Fibroblast of lung (primary cell): Measurements from ENCODE around the gene TIMM17B. TPM values are rescaled to one million over a fixed set of nuclear protein-coding genes. Genes with fewer than 3 reads are reported as not detected.

Experiments used
- DNase-seq, 2 donors: peaks; one replicate each; pipeline versions ENCODE4 v3.0.0 to v3.0.0-alpha.2; 2010; ENCODE audit warnings: low read depth in 2 of 2
- H2AFZ ChIP-seq: 2 replicates; pipeline ENCODE4 v1.5.1; 2012; ENCODE audit warnings: low read length, control low read depth, inconsistent platforms
- H3K27ac ChIP-seq: 2 replicates; pipeline ENCODE4 v1.5.1; 2011; ENCODE audit warnings: low read length, control low read depth; ENCODE audit not compliant: insufficient read depth
- H3K27me3 ChIP-seq: 2 replicates; pipeline ENCODE4 v1.5.1; 2011; ENCODE audit warnings: mild to moderate bottlenecking, low read length; ENCODE audit not compliant: control insufficient read depth, insufficient read depth
- H3K36me3 ChIP-seq: 2 replicates; pipeline ENCODE4 v1.5.1; 2011; ENCODE audit warnings: low read length; ENCODE audit not compliant: control insufficient read depth, insufficient read depth
- H3K4me1 ChIP-seq: 2 replicates; pipeline ENCODE4 v1.5.1; 2011; ENCODE audit warnings: low read length; ENCODE audit not compliant: control insufficient read depth, insufficient read depth; ENCODE audit errors: extremely low read depth
- H3K4me2 ChIP-seq: 2 replicates; pipeline ENCODE4 v1.5.1; 2011; ENCODE audit warnings: low read length, control low read depth; ENCODE audit not compliant: insufficient read depth; ENCODE audit errors: extremely low read depth
- H3K4me3 ChIP-seq, 4 experiments: fragments of 200-600 bp in 1 of 4; sonication (generic) in 1 of 4; replicated peaks in 1 of 4; 2 replicates each; pipeline ENCODE4 v1.5.1; 2011 to 2016; ENCODE audit warnings: low read length in 4 of 4, low read depth in 3 of 4, mild to moderate bottlenecking in 3 of 4, control low read depth in 2 of 4, inconsistent platforms in 1 of 4, mixed read lengths in 1 of 4; ENCODE audit not compliant: insufficient read depth in 1 of 4; ENCODE audit errors: control extremely low read depth in 1 of 4
- H3K79me2 ChIP-seq: 2 replicates; pipeline ENCODE4 v1.5.1; 2012; ENCODE audit warnings: mild to moderate bottlenecking, low read length, inconsistent platforms; ENCODE audit not compliant: control insufficient read depth, insufficient read depth
- H3K9ac ChIP-seq: 2 replicates; pipeline ENCODE4 v1.5.1; 2011; ENCODE audit warnings: mild to moderate bottlenecking, low read length, control low read depth; ENCODE audit not compliant: insufficient read depth
- H3K9me3 ChIP-seq: 2 replicates; pipeline ENCODE4 v1.5.1; 2012; ENCODE audit warnings: low read depth, low read length; ENCODE audit not compliant: control insufficient read depth, insufficient read depth
- H4K20me1 ChIP-seq: 2 replicates; pipeline ENCODE4 v1.5.1; 2011; ENCODE audit warnings: low read length; ENCODE audit not compliant: control insufficient read depth, insufficient read depth; ENCODE audit errors: extremely low read depth
- EZH2 ChIP-seq: IDR thresholded peaks from 2 replicates; pipeline ENCODE4 v1.5.1; 2012; ENCODE audit warnings: low read length, control low read depth, mild to moderate bottlenecking; ENCODE audit errors: missing control alignments
- polyA plus RNA-seq, 2 donors: library from polyadenylated mRNA; depleted of rRNA in 1 of 2; stranded (reverse) in 1 of 2; unstranded in 1 of 2; fragments of >200 nt; gene quantifications; 2 replicates each; pipeline ENCODE4 v1.2.1, GENCODE V29; 2011 to 2012; ENCODE audit warnings: missing spikeins in 1 of 2
- total RNA-seq: library from RNA; depleted of rRNA; stranded (reverse); fragments of >200 nt; gene quantifications from 2 replicates; pipeline ENCODE4 v1.2.1, GENCODE V29; 2014
- TF ChIP-seq, protein P1 (sequence below), 2 donors: IDR thresholded peaks in 1 of 2; conservative IDR thresholded peaks in 1 of 2; 1 replicate in 1 of 2; 2 replicates in 1 of 2; pipeline ENCODE4 v1.5.1; 2011 to 2012; ENCODE audit warnings: low read length in 2 of 2, control low read depth in 1 of 2, inconsistent platforms in 1 of 2, low read depth in 1 of 2, mild to moderate bottlenecking in 1 of 2

Gene TIMM17B
- total and polyA plus RNA-seq, 2 donors (not counting 1 experiment from before 2014, with no cell fraction given), result 19.0 to 32.0 TPM

DNA sequence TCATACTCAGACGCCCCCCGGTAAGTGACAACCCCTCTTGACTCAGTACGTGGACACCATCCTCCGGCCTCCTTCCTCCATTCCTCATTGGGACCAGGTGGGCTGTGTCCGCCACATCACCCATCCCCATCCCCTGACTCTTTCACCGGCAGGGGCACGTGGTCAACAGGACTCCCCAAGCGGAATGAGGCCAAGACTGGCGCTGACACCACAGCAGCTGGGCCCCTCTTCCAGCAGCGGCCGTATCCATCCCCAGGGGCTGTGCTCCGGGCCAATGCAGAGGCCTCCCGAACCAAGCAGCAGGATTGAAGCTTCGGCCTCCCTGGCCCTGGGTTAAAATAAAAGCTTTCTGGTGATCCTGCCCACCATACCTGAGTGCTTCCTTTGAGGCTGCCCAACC lies 5.2 kb upstream of the TIMM17B start:
- Histone ChIP-seq H3K4me1 (no peaks in the 10 kb centered on the region), H3K27ac (no peak overlapping the region), H3K9me3 (no peaks in the 10 kb centered on the region), H4K20me1 (no peaks in the 10 kb centered on the region), H3K79me2 (peaks cover 8% of the 10 kb centered on the region), H3K27me3 (no peaks in the 10 kb centered on the region), H3K4me3 (no peak overlapping the region), H3K4me2 (no peak overlapping the region), H3K9ac (no peak overlapping the region), H3K36me3 (peaks cover 11% of the 10 kb centered on the region), H2AFZ (no peak overlapping the region)
- no peak for DNase-seq
- TF ChIP-seq EZH2, result no peak
- TF ChIP-seq, protein P1, sequence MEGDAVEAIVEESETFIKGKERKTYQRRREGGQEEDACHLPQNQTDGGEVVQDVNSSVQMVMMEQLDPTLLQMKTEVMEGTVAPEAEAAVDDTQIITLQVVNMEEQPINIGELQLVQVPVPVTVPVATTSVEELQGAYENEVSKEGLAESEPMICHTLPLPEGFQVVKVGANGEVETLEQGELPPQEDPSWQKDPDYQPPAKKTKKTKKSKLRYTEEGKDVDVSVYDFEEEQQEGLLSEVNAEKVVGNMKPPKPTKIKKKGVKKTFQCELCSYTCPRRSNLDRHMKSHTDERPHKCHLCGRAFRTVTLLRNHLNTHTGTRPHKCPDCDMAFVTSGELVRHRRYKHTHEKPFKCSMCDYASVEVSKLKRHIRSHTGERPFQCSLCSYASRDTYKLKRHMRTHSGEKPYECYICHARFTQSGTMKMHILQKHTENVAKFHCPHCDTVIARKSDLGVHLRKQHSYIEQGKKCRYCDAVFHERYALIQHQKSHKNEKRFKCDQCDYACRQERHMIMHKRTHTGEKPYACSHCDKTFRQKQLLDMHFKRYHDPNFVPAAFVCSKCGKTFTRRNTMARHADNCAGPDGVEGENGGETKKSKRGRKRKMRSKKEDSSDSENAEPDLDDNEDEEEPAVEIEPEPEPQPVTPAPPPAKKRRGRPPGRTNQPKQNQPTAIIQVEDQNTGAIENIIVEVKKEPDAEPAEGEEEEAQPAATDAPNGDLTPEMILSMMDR (conservative IDR thresholded peaks at IDR 0.05 in 1 of 2, IDR thresholded peaks at IDR 0.05 in 1 of 2; ENCODE audit: low read depth in 1 of 2, low read length in 2 of 2), result no peak

DNA sequence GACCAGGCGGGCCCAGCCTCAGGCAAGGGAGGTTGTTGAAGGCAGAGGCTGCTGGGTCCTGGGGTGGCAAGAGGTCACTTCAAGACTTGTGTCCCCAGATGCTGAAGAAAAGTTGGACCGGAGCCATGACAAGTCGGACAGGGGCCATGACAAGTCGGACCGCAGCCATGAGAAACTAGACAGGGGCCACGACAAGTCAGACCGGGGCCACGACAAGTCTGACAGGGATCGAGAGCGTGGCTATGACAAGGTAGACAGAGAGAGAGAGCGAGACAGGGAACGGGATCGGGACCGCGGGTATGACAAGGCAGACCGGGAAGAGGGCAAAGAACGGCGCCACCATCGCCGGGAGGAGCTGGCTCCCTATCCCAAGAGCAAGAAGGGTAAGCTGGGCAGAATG lies 4.6 kb upstream of the TIMM17B start:
- no peak overlapping the region for H2AFZ ChIP-seq
- H3K27me3 ChIP-seq, result no peaks in the 10 kb centered on the region
- H4K20me1 ChIP-seq, result no peaks in the 10 kb centered on the region
- DNase-seq, result no peak
- H3K36me3 ChIP-seq, result peaks cover 11% of the 10 kb centered on the region
- no peaks in the 10 kb centered on the region for H3K9me3 ChIP-seq
- H3K79me2 ChIP-seq, result peaks cover 8% of the 10 kb centered on the region
- TF ChIP-seq, protein P1 (conservative IDR thresholded peaks at IDR 0.05 in 1 of 2, IDR thresholded peaks at IDR 0.05 in 1 of 2; ENCODE audit: low read depth in 1 of 2, low read length in 2 of 2), result no peak
- TF ChIP-seq EZH2, result no peak
- H3K27ac ChIP-seq, result no peak overlapping the region
- no peak overlapping the region for H3K9ac ChIP-seq
- H3K4me3 ChIP-seq, result no peak overlapping the region
- H3K4me2 ChIP-seq, result no peak overlapping the region
- H3K4me1 ChIP-seq, result no peaks in the 10 kb centered on the region

DNA sequence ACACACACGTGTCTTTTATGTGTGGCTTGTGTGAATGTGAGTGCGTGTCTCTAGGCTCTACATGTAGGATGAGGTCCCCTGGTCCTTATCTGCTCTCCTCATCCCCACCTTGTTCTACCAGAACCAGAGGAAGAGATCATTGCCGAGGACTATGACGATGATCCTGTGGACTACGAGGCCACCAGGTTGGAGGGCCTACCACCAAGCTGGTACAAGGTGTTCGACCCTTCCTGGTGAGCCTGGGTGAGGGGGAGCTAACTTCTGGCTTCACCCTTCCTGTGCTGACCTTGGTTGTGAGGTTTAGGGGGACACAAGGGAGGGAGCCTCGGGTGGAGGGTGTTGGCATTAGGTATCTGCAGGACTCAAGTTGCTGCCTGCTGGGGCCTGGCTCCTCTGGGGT lies 3.5 kb upstream of the TIMM17B start:
- no peaks in the 10 kb centered on the region for H3K9me3 ChIP-seq
- no peak overlapping the region for H3K27ac ChIP-seq
- no peak for DNase-seq
- peaks cover 3% of the 10 kb centered on the region for H3K4me1 ChIP-seq
- H3K79me2 ChIP-seq, result peaks cover 13% of the 10 kb centered on the region
- no peak overlapping the region for H2AFZ ChIP-seq
- H4K20me1 ChIP-seq, result no peaks in the 10 kb centered on the region
- H3K27me3 ChIP-seq, result no peaks in the 10 kb centered on the region
- no peak overlapping the region for H3K4me2 ChIP-seq
- peaks cover 11% of the 10 kb centered on the region for H3K36me3 ChIP-seq
- H3K9ac ChIP-seq, result no peak overlapping the region
- TF ChIP-seq, protein P1 (conservative IDR thresholded peaks at IDR 0.05 in 1 of 2, IDR thresholded peaks at IDR 0.05 in 1 of 2; ENCODE audit: low read depth in 1 of 2, low read length in 2 of 2), result no peak
- no peak overlapping the region for H3K4me3 ChIP-seq
